Cardiac septum (tissue), 1 donor: Measurements from ENCODE around the gene ATP8A2. TPM values are rescaled to one million over a fixed set of nuclear protein-coding genes. Genes with fewer than 3 reads are reported as not detected.
"Not testable (repeated sequence)": the region's sequence is repeated elsewhere in the genome, so short reads cannot be mapped to it uniquely, and the experiment has no call there.

ENCODE experiments used
- DNase-seq: peaks from one replicate; pipeline ENCODE4 v3.0.0-alpha.2; 2020; ENCODE audit warnings: low spot score
- intact Hi-C: fragments of 100-400 bp; cut with DNase I; formaldehyde crosslinking; loops from one replicate; pipeline ENCODE4 v1.14.0; 2022
- total RNA-seq: library from RNA; stranded (reverse); fragmentation: NEBNext Ultra II Directional; extraction: Animal tissue kit (Norgen Biotek cat#: 25700); gene quantifications from one replicate; pipeline ENCODE4 v1.2.1, GENCODE V29; 2021
- donor health status: DM: no; HTN: no; CAD: no.

ATP8A2 gene
- total RNA-seq, 1 donor from 2014 or later, result 0.08 TPM

GRCh38 chr13:25771202-25771601 lies 399.4 kb downstream of the ATP8A2 start:
- no peak for DNase-seq
- intact Hi-C loops, result no loop called here

- intact Hi-C loops, result no loop called here
- DNase-seq, result no peak
Observed at GRCh38 chr13:25771641-25772478, 400.1 kb downstream of the ATP8A2 start.

- DNase-seq, intact Hi-C loops: not testable (repeated sequence)
Observed at GRCh38 chr13:25772534-25772933, 400.8 kb downstream of the ATP8A2 start.

- intact Hi-C loops, DNase-seq: not testable (repeated sequence)
Observed at GRCh38 chr13:25774056-25774455, 402.3 kb downstream of the ATP8A2 start.

GRCh38 chr13:25775275-25775674 lies 403.5 kb downstream of the ATP8A2 start:
- DNase-seq, result no peak
- intact Hi-C loops, result no loop called here

GRCh38 chr13:25775986-25776385 lies 404.2 kb downstream of the ATP8A2 start:
- intact Hi-C loops, result no loop called here
- DNase-seq, result no peak

GRCh38 chr13:25776722-25777121 lies 404.9 kb downstream of the ATP8A2 start:
- DNase-seq, result no peak
- intact Hi-C loops, result no loop called here

- DNase-seq, result no peak
- intact Hi-C loops, result no loop called here
Observed at GRCh38 chr13:25777509-25777908, 405.7 kb downstream of the ATP8A2 start.

GRCh38 chr13:25778365-25778764 lies 406.6 kb downstream of the ATP8A2 start:
- intact Hi-C loops, result no loop called here
- DNase-seq, result no peak

GRCh38 chr13:25778808-25779305 lies 407.1 kb downstream of the ATP8A2 start:
- no peak for DNase-seq
- intact Hi-C loops, result no loop called here

- intact Hi-C loops, result no loop called here
- DNase-seq, result no peak
Observed at GRCh38 chr13:25783076-25783475, 411.3 kb downstream of the ATP8A2 start.

GRCh38 chr13:25783601-25784024 lies 411.8 kb downstream of the ATP8A2 start:
- no peak for DNase-seq
- intact Hi-C loops, result no loop called here

- DNase-seq, result no peak
- intact Hi-C loops, result no loop called here
Observed at GRCh38 chr13:25784119-25784518, 412.3 kb downstream of the ATP8A2 start.

GRCh38 chr13:25790137-25790536 lies 418.4 kb downstream of the ATP8A2 start:
- DNase-seq, intact Hi-C loops: not testable (repeated sequence)

- intact Hi-C loops, result no loop called here
- DNase-seq, result no peak
Observed at GRCh38 chr13:25795277-25795676, 423.5 kb downstream of the ATP8A2 start.

- intact Hi-C loops, result no loop called here
- no peak for DNase-seq
Observed at GRCh38 chr13:25796474-25796873, 424.7 kb downstream of the ATP8A2 start.

GRCh38 chr13:25798998-25799397 lies 427.2 kb downstream of the ATP8A2 start:
- intact Hi-C loops, result no loop called here
- no peak for DNase-seq

GRCh38 chr13:25800523-25800922 lies 428.7 kb downstream of the ATP8A2 start:
- no peak for DNase-seq
- intact Hi-C loops, result no loop called here

- DNase-seq, result no peak
- intact Hi-C loops, result no loop called here
Observed at GRCh38 chr13:25802579-25802978, 430.8 kb downstream of the ATP8A2 start.

GRCh38 chr13:25803641-25804040 lies 431.9 kb downstream of the ATP8A2 start:
- no peak for DNase-seq
- intact Hi-C loops, result no loop called here

GRCh38 chr13:25806264-25806974 lies 434.6 kb downstream of the ATP8A2 start:
- no peak for DNase-seq

More at GRCh38 chr13:25806264-25806974, 434.6 kb downstream of the ATP8A2 start:
- intact Hi-C loops, result no loop called here
